AML-193 (cell line): ENCODE data around the gene VWA5B2.

Source experiments
- DNase-seq, 2 experiments: peaks; one replicate each; lab custom pipeline; 2025; lab: John Stamatoyannopoulos, UW

Gene VWA5B2

DNA sequence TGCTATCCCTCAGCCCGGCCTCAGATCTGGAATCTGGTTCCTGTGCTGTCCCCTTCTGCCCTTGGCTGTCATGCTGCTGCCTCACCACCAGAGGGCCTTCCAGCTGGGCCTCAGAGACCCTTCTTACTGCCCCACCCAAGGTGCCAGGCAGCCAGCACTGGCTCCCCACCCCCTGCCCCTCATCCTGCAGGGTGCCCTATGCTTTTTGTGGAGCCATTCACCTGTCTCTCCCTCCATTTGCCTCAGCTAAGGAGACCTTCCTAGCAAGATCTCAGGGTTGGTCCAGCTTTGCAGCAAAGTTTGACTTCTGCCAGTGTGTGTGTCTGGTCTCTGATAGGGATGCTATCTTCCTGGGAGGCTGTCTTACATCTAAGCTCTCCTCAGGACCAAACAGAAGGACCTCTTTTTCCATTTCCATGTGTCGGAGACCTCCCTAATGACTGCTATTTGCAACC, 1.9 kb upstream of the VWA5B2 start:
- peak; percentile 45 to 49 for DNase-seq

DNA sequence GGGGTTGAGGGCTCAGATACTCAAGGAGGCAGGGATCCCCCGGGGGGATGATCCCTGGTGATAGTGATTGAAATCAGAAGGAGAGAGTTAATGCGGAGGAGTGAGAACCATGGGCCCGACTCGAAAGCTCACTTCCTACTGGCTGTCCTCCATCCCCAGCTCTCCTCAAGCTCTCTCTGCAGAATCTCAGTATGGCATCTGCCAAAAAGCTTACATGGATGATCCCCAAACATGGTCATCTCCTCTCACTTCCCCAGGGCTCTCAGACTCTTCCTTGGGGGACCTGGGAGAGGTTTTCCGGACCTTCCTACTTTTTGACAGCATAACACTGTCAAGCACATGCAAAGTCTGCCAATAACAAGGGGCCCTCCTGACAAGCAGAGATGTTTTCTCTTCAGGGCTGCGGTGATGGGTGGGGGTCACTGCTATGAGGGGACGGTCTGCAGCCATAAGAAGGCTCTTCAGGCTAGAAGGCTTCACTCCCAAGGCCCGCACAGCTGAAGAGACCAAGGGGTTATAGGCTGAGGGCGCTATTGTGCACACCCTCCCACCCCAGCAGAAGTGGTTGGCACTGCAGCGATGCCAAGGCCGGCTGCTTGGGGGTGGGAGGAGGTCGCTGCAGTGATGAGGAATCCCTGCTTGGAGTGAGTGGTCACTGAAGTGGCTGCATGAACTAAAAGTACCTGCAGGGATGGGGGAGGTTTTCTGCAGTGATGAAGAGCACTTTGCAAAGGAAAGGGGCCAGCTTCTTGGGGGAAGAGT, 828 bp upstream of the VWA5B2 start:
- DNase-seq: no peak

DNA sequence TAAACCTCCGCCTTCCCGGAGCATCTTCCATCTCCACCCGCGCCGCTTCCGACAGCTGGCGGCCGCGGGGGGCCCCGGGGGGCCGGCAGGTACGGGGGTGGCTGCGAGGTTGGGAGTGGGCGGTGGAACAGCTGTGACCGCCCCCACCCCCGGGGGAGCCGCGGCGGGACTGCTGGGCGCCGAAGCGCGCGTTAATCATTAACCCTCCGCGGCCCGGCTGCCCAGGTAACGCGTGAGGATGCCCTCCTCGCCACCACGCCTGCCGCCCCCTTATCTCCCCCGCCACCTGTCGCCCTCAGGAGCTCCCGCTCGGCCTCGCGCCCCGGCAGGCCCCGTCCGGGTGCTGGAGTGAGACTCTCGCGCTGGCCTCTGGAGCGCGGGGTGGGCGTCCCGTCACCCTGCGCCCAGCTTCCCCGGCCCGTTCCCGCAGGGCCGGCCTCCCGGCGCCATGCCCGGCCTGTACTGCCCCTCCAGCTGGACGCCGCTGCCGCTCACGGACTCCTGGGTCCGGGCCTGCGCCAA, 757 bp downstream of the VWA5B2 start:
- no peak for DNase-seq

DNA sequence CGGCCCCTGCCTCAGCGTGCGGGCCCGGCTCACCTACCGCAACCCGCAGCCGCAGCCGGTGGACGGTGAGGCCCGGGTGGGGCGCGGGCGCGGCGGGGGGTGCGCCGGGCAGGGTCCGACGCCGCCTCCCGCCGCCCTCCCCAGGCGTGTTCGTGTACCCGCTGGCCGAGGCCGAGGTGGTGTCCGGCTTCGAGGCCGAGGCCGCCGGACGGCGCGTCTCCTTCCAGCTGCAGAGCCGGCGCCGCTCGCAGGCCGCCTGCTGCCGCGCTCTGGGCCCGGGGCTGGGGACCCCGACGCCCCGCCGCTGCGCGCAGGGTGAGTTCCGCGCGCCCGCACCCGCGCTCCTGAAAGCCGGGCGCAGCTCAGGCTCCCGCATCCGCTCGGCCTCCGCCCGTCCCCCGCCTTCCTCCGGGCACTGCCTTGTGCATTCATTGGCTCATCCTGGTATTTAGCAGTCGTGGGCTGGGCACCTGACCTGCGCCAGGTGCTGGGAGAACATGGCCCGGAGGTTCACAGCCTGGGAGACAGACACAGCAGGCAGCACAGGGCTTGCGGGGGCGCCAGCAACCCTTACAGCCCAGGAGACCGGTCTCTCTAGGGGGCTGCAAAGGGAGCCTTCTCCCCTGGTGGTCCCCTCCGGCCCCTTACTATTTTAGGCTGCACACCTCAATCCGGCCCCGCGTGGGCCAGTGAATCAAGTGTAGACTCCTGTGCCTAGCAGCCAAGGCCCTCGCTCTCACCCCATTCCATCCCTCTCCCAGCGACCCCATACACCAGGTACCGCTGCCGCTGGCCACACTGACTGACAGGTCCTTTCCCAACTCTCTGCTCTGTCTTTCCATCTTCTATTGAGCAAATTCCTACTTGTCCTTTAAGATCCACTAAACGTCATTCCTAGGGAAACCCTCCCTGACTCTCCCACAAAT, 1.5 kb downstream of the VWA5B2 start:
- no peak for DNase-seq

DNA sequence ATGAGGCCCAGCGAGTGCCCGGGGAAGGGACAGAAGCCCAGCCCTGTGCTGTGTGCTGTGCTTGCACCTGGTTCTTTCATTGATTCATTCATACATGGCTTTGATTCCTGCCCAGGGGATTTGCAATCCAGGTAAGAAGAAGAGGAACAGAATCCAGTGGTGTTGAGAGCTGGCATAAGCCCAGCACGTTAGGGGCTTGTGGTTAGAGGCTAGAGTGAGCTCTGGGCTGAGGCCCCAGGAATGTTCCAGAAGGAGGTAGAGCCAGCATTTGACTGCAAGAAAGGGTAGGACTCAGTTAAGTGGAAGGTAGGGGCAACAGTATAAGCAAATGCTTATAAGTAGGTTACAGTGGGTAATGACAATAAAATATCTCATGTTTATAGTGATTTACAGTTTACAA, 2.3 kb downstream of the VWA5B2 start:
- no peak for DNase-seq

DNA sequence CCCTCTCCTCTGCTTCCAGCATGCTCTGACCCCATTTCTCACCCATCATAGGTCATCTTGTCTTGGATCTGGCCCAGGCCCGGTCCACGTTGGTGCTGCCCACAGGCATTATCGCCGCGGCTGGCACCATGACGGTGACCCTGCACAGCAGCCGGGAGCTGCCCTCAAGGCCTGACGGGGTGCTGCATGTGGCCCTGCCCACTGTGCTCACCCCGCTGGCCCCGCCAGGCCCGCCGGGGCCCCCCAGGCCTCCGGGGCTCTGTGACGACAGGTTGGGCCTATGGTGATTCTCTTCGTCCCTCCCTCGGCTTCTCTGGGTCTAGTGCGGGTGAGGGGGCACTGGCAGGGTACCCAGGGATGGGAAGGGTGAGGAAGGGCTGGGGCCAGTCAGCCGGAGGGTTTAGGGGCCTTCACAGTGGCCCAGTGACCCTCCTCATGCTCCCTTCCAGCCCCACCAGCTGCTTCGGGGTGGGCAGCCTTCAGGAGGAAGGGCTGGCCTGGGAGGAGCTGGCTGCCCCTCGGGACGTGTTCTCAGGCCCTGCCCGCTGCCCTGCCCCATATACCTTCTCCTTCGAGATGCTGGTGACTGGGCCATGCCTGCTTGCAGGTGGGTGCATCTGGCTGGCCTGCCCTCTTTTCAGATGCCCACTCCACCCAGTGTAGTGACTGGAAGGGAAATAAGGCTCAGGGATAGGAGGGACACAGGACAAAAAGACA, 3.9 kb downstream of the VWA5B2 start:
- no peak for DNase-seq

DNA sequence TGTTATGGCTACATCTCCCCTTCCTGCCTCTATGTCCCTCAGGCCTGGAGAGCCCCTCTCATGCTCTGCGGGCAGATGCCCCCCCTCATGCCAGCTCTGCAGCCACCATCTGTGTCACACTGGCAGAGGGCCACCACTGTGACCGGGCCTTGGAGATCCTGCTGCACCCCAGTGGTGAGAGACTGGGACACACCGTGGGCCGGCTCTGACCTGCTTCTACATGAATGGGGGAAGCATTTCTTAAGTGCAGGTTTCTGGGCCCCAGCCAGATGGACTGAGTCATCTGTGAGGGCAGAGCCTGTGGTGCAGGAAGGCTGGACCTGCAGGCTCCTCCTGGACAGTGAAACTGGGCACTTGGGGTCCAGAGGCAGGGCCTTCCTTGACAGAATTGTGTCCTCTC, 4.8 kb downstream of the VWA5B2 start:
- DNase-seq: peak; percentile 43 to 66

DNA sequence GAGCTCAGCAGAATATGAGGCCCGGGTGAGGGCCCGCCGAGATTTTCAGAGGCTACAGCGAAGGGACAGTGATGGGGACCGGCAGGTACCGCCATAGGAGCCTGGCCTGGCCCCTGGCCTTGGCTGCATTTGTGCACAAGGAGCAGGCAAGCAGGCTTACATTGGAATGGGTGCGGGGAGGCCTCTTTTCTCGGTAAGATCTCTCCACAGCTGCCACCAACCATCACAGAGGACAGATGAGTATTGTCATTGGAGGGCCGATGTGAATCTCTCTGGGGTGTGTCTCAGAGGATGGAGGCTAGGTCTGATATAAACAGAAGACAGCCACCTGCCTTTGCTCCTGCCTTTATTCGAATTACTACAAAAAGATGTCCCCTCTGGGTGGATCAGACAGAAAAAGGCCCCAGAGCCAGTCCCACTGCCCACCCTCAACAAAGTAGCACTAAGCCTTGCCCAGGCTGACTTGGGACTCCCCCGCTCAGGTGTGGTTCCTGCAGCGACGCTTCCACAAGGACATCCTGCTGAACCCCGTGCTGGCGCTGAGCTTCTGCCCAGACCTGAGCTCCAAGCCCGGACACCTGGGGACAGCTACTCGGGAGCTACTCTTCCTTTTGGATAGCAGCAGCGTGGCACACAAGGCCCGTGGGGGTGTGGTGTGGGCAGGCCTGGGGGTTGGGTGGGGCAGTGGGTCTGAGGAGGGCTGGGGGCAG, 5.4 kb downstream of the VWA5B2 start:
- no peak for DNase-seq

DNA sequence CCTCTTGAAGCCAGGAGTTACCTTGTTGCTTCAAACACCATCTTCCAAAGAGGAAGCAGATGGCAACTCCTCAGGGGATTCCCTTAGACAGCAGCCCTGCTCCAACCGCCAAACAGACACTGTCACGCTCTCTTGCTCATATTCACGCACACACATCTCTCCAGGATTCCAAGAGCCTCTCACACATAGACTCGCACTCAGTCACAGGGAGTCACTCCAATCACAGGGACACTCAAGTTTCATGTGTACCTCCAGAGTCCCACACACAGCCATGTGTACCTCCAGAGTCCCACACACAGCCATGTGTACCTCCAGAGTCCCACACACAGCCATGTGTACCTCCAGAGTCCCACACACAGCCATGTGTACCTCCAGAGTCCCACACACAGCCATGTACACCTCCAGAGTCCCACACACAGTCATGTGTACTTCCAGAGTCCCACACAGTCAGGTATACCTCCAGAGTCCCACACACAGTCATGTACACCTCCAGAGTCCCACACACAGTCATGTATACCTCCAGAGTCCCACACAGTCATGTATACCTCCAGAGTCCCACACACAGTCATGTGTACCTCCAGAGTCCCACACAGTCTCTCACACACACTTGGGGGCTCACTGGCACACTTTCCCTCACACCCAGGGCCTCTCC, 6.1 kb downstream of the VWA5B2 start:
- no peak for DNase-seq

DNA sequence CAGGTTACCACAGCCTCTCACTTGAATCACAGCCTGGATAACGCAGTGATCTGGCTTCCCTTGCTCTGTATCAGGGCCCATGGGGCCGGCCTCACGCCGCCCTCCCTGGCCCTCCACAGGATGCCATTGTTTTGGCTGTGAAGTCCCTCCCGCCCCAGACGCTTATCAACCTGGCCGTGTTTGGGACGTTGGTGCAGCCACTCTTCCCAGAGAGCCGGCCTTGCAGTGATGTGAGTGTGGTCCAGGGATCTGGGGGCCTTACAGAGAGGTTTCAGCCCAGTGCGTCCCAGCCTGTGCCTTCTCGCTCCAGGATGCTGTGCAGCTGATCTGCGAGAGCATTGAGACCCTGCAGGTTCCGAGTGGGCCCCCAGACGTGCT, 6.6 kb downstream of the VWA5B2 start:
- DNase-seq: no peak

DNA sequence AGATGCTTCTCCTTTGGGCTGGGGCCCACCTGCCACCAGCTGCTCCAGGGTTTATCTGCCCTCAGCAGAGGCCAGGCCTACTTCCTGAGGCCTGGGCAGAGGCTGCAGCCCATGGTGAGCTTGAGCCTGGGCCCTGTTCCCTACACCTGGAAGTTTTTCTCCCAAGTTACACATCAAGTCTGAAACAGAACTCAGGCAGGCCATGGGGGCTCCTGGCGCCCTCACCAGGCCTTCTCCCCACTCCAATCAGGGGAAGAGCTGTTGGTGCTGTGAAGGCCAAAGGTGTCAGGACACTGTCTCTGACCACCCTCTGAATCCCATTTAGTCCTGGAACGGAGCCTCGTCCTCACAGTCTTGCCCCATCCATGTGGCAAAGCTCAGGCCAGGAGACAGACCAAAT, 7.3 kb downstream of the VWA5B2 start:
- no peak for DNase-seq

DNA sequence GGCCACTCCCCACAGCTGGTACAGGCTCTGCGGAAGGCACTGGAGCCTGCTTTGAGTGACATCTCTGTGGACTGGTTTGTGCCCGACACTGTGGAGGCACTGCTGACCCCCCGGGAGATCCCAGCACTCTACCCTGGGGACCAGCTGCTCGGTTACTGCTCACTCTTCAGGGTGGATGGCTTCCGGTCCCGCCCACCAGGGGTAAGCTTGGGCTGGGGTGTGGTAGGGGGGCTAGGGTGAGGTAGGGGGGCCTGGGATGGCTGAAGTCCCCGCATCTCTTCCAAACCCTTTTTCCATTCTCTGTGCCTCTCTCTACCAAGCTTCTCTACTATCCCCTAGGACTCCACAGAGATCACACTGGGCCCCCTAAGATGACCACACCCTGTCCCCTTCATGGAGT, 7.8 kb downstream of the VWA5B2 start:
- no peak for DNase-seq

DNA sequence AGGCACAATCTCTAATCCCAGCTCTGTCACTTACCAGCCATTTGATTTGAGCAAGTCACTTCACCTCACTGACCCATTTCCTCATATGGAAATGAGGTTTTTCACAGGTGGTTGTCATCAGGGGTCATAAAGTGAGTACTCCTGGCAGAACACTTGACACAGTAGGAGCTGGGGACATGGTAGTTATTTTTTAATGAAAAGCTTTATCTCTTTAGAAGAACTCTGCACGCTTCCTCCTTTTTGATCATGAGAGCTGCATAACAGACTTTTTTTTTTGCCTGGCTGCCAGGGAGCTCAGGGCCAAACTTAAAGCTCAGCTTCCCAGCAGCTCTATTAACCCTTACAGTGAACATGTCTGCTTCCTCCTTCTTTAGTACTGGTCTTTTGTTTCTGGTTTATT, 8.4 kb downstream of the VWA5B2 start:
- no peak for DNase-seq

DNA sequence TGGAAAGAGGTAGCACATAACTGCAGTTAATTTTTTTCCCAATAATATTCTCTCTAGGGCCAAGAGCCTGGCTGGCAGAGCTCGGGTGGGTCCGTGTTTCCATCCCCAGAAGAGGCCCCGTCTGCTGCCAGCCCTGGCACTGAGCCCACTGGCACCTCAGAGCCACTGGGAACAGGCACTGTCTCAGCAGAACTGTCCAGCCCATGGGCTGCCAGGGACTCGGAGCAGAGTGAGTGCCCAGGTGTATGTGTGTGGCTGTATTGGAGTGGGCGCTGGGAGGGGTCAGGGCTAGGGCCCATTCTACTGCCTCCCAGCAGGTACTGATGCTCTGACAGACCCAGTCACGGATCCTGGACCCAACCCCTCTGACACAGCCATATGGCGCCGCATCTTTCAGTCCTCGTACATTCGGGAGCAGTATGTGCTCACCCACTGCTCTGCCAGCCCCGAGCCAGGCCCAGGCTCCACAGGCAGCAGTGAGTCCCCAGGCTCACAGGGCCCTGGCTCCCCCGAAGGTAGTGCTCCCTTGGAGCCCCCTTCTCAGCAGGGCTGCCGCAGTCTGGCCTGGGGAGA, 8.9 kb downstream of the VWA5B2 start:
- no peak for DNase-seq

DNA sequence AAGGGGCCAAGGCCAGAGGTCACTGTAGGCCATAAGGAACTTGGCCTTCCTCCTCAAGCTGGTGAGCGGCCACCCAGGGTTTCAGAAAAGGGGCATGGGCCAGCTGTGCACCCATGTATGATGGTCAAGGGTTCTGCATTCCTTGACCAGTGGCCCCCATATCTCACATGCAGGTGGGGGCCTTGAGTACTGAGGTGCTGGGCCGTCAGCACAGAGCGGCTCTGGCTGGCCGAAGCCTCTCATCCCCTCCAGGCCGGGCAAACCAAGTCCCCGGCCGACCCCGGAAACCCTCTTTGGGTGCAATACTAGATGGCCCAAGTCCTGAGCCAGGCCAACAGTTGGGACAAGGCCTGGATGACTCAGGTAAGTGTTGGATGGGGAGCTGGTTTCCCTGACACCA, 9.8 kb downstream of the VWA5B2 start:
- no peak for DNase-seq

DNA sequence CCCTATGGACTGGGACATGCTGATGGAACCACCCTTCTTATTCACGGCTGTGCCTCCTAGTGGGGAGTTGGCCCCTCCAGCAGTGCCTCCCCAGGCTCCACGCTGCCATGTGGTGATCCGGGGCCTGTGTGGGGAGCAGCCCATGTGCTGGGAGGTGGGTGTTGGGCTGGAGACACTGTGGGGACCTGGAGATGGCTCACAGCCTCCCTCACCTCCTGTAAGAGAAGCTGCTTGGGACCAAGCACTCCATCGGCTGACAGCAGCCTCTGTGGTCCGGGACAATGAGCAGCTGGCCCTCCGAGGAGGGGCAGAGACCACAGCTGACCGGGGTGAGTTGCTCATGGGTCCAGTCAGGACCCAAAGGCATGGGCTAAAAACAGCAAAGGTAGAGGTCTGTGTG, 10.3 kb downstream of the VWA5B2 start:
- DNase-seq: no peak

DNA sequence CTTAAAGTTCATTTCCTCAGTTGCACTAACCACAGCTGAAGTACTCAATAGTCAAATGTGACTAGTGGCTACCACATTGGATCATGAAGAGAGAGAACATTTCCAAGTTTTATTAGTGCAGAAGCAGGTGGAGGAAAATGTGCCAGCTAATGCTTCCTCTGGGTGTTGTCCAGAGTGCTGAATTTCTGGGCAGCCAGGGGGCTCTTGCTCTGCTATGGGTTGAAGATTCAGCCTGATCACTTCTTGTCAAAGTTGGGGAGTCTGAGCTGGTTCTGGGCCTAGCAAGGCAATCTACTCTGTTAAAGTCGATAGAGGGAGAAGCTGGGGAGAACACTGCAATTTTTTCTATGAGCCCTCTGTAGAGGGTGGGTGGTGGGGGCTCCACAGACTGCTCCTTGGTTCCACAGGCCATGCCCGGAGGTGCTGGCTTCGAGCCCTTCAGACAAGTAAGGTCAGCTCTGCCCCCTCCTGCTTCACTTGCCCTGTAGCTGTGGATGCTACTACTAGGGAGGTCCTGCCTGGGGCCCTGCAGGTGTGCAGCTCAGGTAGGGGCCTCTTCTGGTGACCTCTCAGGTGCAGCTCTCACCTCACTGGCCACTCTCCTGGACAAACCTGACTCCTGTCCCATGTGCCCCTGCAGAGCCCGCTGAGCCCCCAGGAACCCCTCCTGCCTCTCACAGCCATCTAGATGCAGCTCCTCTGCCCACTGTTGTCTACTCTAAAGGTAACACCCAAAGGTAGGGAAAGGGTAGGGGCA, 11.2 kb downstream of the VWA5B2 start:
- DNase-seq: peak; percentile 55

DNA sequence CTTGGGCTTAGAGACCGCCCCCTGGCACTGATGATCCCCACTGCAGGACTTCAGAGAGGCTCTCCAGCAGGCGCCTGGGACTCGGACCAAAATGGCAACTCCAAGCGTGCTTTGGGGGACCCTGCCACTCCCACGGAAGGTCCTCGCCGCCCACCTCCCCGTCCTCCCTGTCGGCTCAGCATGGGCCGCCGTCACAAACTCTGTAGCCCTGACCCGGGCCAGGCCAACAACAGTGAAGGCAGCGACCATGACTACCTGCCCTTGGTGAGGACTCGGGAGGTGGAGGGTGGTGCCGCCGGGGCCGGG, 11.7 kb downstream of the VWA5B2 start:
- no peak for DNase-seq

DNA sequence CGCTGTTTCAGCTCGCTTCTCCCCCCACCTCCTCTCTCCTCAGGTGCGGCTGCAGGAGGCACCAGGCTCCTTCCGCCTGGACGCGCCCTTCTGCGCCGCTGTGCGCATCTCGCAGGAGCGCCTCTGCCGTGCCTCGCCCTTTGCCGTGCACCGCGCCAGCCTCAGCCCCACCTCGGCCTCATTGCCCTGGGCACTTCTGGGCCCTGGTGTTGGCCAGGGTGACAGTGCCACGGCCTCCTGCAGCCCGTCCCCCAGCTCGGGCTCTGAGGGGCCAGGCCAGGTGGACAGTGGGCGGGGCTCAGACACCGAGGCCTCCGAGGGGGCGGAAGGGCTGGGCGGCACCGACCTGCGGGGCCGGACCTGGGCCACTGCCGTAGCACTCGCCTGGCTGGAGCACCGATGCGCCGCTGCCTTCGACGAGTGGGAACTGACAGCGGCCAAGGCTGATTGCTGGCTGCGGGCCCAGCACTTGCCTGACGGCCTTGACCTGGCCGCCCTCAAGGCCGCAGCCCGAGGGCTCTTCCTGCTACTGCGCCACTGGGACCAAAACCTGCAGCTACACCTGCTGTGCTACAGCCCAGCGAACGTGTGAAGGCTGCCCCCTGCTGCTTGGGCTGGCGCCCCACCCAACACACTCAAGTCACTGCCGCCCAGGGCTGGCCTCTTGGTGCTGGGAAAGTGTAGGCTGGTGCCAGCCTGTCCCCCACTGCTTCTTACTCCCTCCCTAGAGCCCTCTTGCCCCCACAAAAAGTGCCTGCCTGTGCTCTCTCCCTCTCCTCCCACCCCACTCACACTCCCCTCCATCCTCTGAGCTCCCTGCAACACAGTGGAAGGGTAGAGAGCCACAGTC, 12.3 kb downstream of the VWA5B2 start:
- no peak for DNase-seq
